ENCODE measurements around the gene PHACTR1. TPM values are rescaled to one million over a fixed set of nuclear protein-coding genes. Genes with fewer than 3 reads are reported as not detected.
"Not testable (repeated sequence)": the region's sequence is repeated elsewhere in the genome, so short reads cannot be mapped to it uniquely, and the experiment has no call there.

The PHACTR1 gene
- total and polyA plus RNA-seq, 3 donors from 2014 or later: 5.1 to 7.6 (median 6.5) TPM

GRCh38 chr6:12761376-12762115 is 45.0 kb downstream of the PHACTR1 start:
- no peak overlapping the region for H3K27ac ChIP-seq
- no peaks in the 10 kb centered on the region for H3K4me1 ChIP-seq
- WGBS, 2 donors: 40 to 58% methylated on average over 9 of the region's 9 CpGs
- H3K36me3 ChIP-seq (ENCODE audit: low read depth, missing control alignments): no peaks in the 10 kb centered on the region
- H3K27me3 ChIP-seq: no peaks in the 10 kb centered on the region
- DNase-seq: no peak
- no peak for TF ChIP-seq POLR2A (IDR thresholded peaks at IDR 0.05)
- no peak for TF ChIP-seq CTCF (IDR thresholded peaks at IDR 0.05)
- no peaks in the 10 kb centered on the region for H3K9me3 ChIP-seq
- H3K4me3 ChIP-seq: no peak overlapping the region
- intact Hi-C loops (cut with DNase I; ENCODE audit: low total_unique reads): no loop called here

- DNase-seq; intact Hi-C loops (cut with DNase I; ENCODE audit: low total_unique reads); H3K4me1 ChIP-seq; H3K4me3 ChIP-seq; H3K36me3 ChIP-seq (ENCODE audit: low read depth, missing control alignments); H3K27me3 ChIP-seq; H3K9me3 ChIP-seq; H3K27ac ChIP-seq: not testable (repeated sequence)
- 95 to 96% methylated on average over 10 to 12 of the region's 12 CpGs for WGBS, 2 donors
These were observed 46.3 kb downstream of the PHACTR1 start for GRCh38 chr6:12762731-12763434.

DNA sequence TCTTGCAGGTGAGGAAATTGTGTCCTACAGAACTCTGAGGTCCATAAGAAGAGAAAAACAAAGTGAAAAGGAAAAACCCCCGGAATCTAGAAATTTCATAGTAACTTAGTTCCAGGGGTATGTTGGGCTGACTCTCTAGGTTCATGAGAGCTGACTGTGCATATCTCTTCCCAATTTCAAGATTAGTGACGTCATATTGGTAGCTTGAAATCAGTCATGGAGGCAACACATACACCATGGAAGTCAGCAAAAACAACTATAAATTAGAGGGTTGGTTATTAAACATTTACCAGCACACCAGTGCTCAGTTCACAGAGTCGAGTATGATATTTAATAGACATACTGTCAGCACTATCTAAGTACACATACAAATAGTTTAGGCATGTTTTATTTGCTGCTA is 49.8 kb downstream of the PHACTR1 start:
- no peak for TF ChIP-seq POLR2A (IDR thresholded peaks at IDR 0.05)
- no peak for TF ChIP-seq CTCF (IDR thresholded peaks at IDR 0.05)
- 84 to 85% methylated on average over 3 of the region's 3 CpGs for WGBS, 2 donors

GRCh38 chr6:12767016-12767415 is 50.4 kb downstream of the PHACTR1 start:
- TF ChIP-seq POLR2A (IDR thresholded peaks at IDR 0.05): no peak
- intact Hi-C loops (cut with DNase I; ENCODE audit: low total_unique reads): no loop called here
- Histone ChIP-seq H3K9me3 (no peaks in the 10 kb centered on the region), H3K4me1 (no peaks in the 10 kb centered on the region), H3K27me3 (no peaks in the 10 kb centered on the region), H3K36me3 (ENCODE audit: low read depth, missing control alignments) (no peaks in the 10 kb centered on the region), H3K27ac (no peak overlapping the region), H3K4me3 (no peak overlapping the region)
- no peak for DNase-seq
- WGBS, 2 donors: 95 to 98% methylated on average over 3 of the region's 3 CpGs

More for the DNA sequence above, 49.8 kb downstream of the PHACTR1 start:
- H3K36me3 ChIP-seq (ENCODE audit: low read depth, missing control alignments): no peaks in the 10 kb centered on the region
- no peaks in the 10 kb centered on the region for H3K27me3 ChIP-seq
- no peak for DNase-seq
- no peaks in the 10 kb centered on the region for H3K9me3 ChIP-seq
- H3K27ac ChIP-seq: no peak overlapping the region
- H3K4me3 ChIP-seq: no peak overlapping the region
- intact Hi-C loops (cut with DNase I; ENCODE audit: low total_unique reads): no loop called here
- no peaks in the 10 kb centered on the region for H3K4me1 ChIP-seq

DNA sequence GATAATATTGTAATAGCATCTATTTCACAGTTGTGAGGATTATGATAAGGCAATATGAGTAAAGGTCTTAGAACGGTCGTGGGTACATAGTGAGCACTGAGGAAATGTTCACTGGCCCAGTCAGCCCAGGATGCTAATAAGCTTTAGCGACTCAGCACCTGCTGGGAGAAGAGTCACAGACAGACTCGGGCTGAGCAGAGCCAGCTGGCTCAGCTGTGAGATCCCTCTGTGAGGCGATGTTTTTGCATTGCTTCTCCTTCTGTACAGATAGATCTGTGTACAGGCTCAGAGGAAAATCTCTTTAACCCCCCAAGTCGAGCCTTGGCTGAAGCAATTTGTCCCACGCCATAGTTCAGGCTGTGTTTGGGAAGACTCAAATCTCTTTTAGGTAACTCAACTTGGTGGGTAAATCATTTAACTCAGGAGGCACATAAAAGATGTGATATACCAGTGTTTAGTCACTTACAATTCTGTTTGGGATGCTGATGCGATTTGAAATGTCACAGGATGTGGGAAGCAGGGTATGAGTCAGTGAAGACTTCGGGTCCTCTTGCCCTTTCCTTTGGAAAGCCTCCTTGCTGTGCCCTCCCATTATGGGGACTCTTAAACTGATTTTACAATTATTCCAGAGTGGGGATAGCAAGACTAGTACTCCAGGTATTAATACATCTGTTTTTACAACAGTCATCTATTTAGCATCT is 53.1 kb downstream of the PHACTR1 start:
- Histone ChIP-seq H3K36me3 (ENCODE audit: low read depth, missing control alignments) (no peaks in the 10 kb centered on the region), H3K4me3 (no peak overlapping the region), H3K9me3 (no peaks in the 10 kb centered on the region), H3K4me1 (no peaks in the 10 kb centered on the region), H3K27me3 (no peaks in the 10 kb centered on the region), H3K27ac (no peak overlapping the region)
- WGBS, 2 donors: 69 to 76% methylated on average over 9 of the region's 9 CpGs
- TF ChIP-seq POLR2A (IDR thresholded peaks at IDR 0.05) (no peak), CTCF (IDR thresholded peaks at IDR 0.05) (no peak)
- intact Hi-C loops (cut with DNase I; ENCODE audit: low total_unique reads): no loop called here
- no peak for DNase-seq

All from testis (tissue), 3 donors.